DOHH2 (cell line): ENCODE results near the gene HDGFL1.

Experiments used
- H3F3A ChIP-seq: fragments of 200-600 bp; sonication (generic), shearing (Covaris generic); 2 replicates; pipeline ENCODE4 v1.6.0; 2016; ENCODE audit warnings: antibody characterized with exemption, mild to moderate bottlenecking; ENCODE audit not compliant: control insufficient read depth, insufficient read depth
- H3K27ac ChIP-seq: fragments of 200-600 bp; sonication (generic); 2 replicates; pipeline ENCODE4 v1.5.1; 2014; ENCODE audit warnings: low read depth, mild to moderate bottlenecking, low read length, moderate library complexity
- H3K27me3 ChIP-seq: fragments of 200-600 bp; sonication (generic); 2 replicates; pipeline ENCODE4 v1.6.1; 2014; ENCODE audit warnings: mild to moderate bottlenecking, low read length, mixed read lengths; ENCODE audit not compliant: control insufficient read depth
- H3K36me3 ChIP-seq: fragments of 200-600 bp; sonication (generic); 2 replicates; pipeline ENCODE4 v1.6.1; 2014; ENCODE audit warnings: mild to moderate bottlenecking, low read length, moderate library complexity, mixed read lengths; ENCODE audit not compliant: control insufficient read depth
- H3K4me1 ChIP-seq: fragments of 200-600 bp; sonication (generic); 2 replicates; pipeline ENCODE4 v1.6.1; 2014; ENCODE audit warnings: mild to moderate bottlenecking, low read length, mixed read lengths; ENCODE audit not compliant: control insufficient read depth
- H3K4me2 ChIP-seq: fragments of 200-600 bp; sonication (generic); 2 replicates; pipeline ENCODE4 v1.6.0; 2014; ENCODE audit warnings: mild to moderate bottlenecking, low read length, moderate library complexity
- H3K4me3 ChIP-seq: fragments of 200-600 bp; sonication (generic); 2 replicates; pipeline ENCODE4 v1.5.1; 2014; ENCODE audit warnings: mild to moderate bottlenecking, low read length, mixed read lengths
- H3K79me2 ChIP-seq: fragments of 200-600 bp; sonication (generic); 2 replicates; pipeline ENCODE4 v1.6.1; 2014; ENCODE audit warnings: mild to moderate bottlenecking, low read length, mixed read lengths; ENCODE audit not compliant: control insufficient read depth
- H3K9me2 ChIP-seq: fragments of 200-600 bp; sonication (generic); replicated peaks from 2 replicates; pipeline ENCODE4 v1.6.1; 2014; ENCODE audit warnings: mild to moderate bottlenecking, low read length, mixed read lengths; ENCODE audit not compliant: control insufficient read depth
- H3K9me3 ChIP-seq: fragments of 200-600 bp; sonication (generic); 2 replicates; pipeline ENCODE4 v1.6.1; 2014; ENCODE audit warnings: antibody characterized with exemption, low read length, mixed read lengths; ENCODE audit not compliant: control insufficient read depth, insufficient read depth
- H4K20me1 ChIP-seq: fragments of 200-600 bp; sonication (generic); 2 replicates; pipeline ENCODE4 v1.6.0; 2014; ENCODE audit warnings: low read depth, mild to moderate bottlenecking, antibody characterized with exemption, low read length, moderate library complexity; ENCODE audit not compliant: control insufficient read depth, insufficient read depth
- CTCF ChIP-seq: fragments of 200-600 bp; sonication (generic); IDR thresholded peaks from one replicate; pipeline ENCODE4 v1.5.1; 2014; ENCODE audit warnings: antibody characterized with exemption, mild to moderate bottlenecking, low read depth, low read length; ENCODE audit not compliant: poor library complexity, severe bottlenecking
- EZH2phosphoT487 ChIP-seq: fragments of 200-600 bp; sonication (generic); IDR thresholded peaks from 2 replicates; pipeline ENCODE4 v1.6.1; 2017; ENCODE audit warnings: borderline replicate concordance, mild to moderate bottlenecking, antibody characterized with exemption, low read length, moderate library complexity, mixed read lengths

Gene HDGFL1

GRCh38 chr6:22545051-22545450, 24.3 kb upstream of the HDGFL1 start:
- H3K79me2 ChIP-seq: no peaks in the 10 kb centered on the region
- H3K9me2 ChIP-seq: no peaks in the 10 kb centered on the region
- no peaks in the 10 kb centered on the region for H3F3A ChIP-seq
- no peaks in the 10 kb centered on the region for H3K4me1 ChIP-seq
- no peaks in the 10 kb centered on the region for H4K20me1 ChIP-seq
- H3K9me3 ChIP-seq: no peaks in the 10 kb centered on the region
- no peak overlapping the region for H3K27ac ChIP-seq
- H3K36me3 ChIP-seq: no peaks in the 10 kb centered on the region
- no peaks in the 10 kb centered on the region for H3K27me3 ChIP-seq
- no peak overlapping the region for H3K4me3 ChIP-seq
- H3K4me2 ChIP-seq: no peak overlapping the region
- no peak for TF ChIP-seq EZH2phosphoT487

GRCh38 chr6:22546236-22546635, 23.1 kb upstream of the HDGFL1 start:
- no peaks in the 10 kb centered on the region for H4K20me1 ChIP-seq
- H3K36me3 ChIP-seq: no peaks in the 10 kb centered on the region
- H3F3A ChIP-seq: no peaks in the 10 kb centered on the region
- no peak overlapping the region for H3K4me2 ChIP-seq
- no peaks in the 10 kb centered on the region for H3K9me3 ChIP-seq
- no peak for TF ChIP-seq CTCF
- no peak for TF ChIP-seq EZH2phosphoT487
- H3K79me2 ChIP-seq: no peaks in the 10 kb centered on the region
- no peaks in the 10 kb centered on the region for H3K27me3 ChIP-seq
- no peak overlapping the region for H3K27ac ChIP-seq
- H3K4me1 ChIP-seq: no peaks in the 10 kb centered on the region
- H3K9me2 ChIP-seq: no peaks in the 10 kb centered on the region
- H3K4me3 ChIP-seq: no peak overlapping the region

DNA sequence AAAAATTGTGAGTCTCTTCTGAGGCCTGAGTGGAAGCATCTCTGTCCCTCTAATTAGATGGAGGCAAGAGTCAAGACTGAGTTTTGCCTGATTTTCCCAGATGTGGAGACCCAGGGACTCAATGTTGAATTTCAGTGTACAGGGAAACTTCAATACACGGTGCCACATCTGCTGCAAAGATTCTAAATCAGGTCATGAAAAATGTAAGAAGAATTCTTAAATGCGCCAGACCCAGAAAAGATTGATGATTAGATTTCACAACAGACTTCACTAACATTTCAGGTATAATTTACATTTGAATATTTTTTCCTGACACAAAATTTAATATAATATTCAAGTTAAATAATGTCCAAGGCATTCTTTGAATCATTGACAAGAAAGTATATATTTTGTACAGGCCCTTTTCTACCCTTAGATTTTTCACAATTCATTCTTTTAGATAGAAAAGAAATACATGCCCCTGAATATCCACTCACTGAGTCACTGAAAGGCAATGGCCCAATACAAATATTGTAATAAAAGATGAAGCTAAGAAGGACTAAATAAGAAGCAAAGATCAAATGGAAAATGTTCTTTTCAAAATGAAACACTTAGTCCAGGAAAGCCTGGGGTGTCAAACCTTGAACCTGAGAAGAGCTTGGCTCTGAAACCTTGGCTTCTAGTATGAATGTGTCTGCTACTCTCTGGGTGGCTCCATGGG, 18.2 kb upstream of the HDGFL1 start:
- Histone ChIP-seq H3K27me3 (no peaks in the 10 kb centered on the region), H3K4me2 (no peak overlapping the region), H4K20me1 (no peaks in the 10 kb centered on the region), H3K4me3 (no peak overlapping the region), H3K9me2 (no peaks in the 10 kb centered on the region), H3K79me2 (no peaks in the 10 kb centered on the region), H3K4me1 (no peaks in the 10 kb centered on the region), H3F3A (no peaks in the 10 kb centered on the region), H3K27ac (no peak overlapping the region), H3K36me3 (no peaks in the 10 kb centered on the region), H3K9me3 (no peaks in the 10 kb centered on the region)
- TF ChIP-seq EZH2phosphoT487 (no peak), CTCF (no peak)

DNA sequence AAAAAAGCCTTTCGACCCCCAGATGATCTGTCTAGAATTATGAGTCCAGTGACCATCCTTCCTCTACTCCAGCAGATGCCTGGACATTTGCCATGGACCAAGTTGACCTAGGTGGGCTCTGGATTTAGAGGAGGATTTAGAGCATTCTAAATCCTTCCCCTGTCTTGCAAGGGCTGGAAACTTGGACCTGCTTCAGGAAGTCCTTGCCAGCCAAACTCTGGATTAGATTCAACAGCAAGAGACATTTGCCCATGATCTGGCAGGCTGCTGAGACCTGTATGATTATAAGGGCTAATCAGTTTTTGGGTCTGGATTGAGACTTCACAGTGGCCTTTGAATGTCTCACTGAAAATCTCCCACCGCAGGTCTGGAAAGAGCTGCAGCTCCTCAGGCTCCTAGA, 13.1 kb upstream of the HDGFL1 start:
- Histone ChIP-seq H3K27me3 (no peaks in the 10 kb centered on the region), H3F3A (no peaks in the 10 kb centered on the region), H3K4me3 (no peak overlapping the region), H3K9me2 (no peaks in the 10 kb centered on the region), H3K27ac (no peak overlapping the region), H4K20me1 (no peaks in the 10 kb centered on the region), H3K4me1 (no peaks in the 10 kb centered on the region), H3K79me2 (no peaks in the 10 kb centered on the region), H3K36me3 (no peaks in the 10 kb centered on the region), H3K9me3 (no peaks in the 10 kb centered on the region), H3K4me2 (no peak overlapping the region)
- TF ChIP-seq EZH2phosphoT487 (no peak), CTCF (no peak)
